ENCODE data around the gene TSC2.

- TF ChIP-seq CTCF (IDR thresholded peaks at IDR 0.05; ENCODE audit: extremely low read depth in 1 of 2, insufficient read depth in 1 of 2, low read depth in 1 of 2, low read length in 2 of 2) (no peak), POLR2AphosphoS5 (IDR thresholded peaks at IDR 0.05; ENCODE audit: insufficient read depth, low read depth, low read length) (no peak), EZH2 (IDR thresholded peaks at IDR 0.05; ENCODE audit: borderline replicate concordance, low read depth, low read length, severe bottlenecking) (no peak), POLR2A (IDR thresholded peaks at IDR 0.05; ENCODE audit: low read depth, low read length) (no peak), MAX (IDR thresholded peaks at IDR 0.05; ENCODE audit: insufficient read depth, insufficient read length) (no peak), MYC (IDR thresholded peaks at IDR 0.05; ENCODE audit: low read depth, low read length) (no peak), GATA2 (IDR thresholded peaks at IDR 0.05; ENCODE audit: insufficient read depth, insufficient read length, low read depth, low read length) (no peak), JUN (IDR thresholded peaks at IDR 0.05; ENCODE audit: borderline replicate concordance, insufficient read depth, insufficient read length, low read depth) (no peak), FOS (IDR thresholded peaks at IDR 0.05; ENCODE audit: borderline replicate concordance, insufficient read depth, low read length) (no peak)
Observed at GRCh38 chr16:2045965-2046892, 1.6 kb upstream of the TSC2 start.

All from endothelial cell of umbilical vein (primary cell).